Osteoblast (primary cell): ENCODE results near the gene CABLES1. TPM values are rescaled to one million over a fixed set of nuclear protein-coding genes. Genes with fewer than 3 reads are reported as not detected.

Experiments used
- DNase-seq: peaks from one replicate; pipeline ENCODE4 v3.0.0; 2011; ENCODE audit warnings: low spot score, mixed read lengths; ENCODE audit not compliant: insufficient read length; ENCODE audit errors: missing footprints
- H2AFZ ChIP-seq: 2 replicates; pipeline ENCODE4 v1.6.0; 2011; ENCODE audit warnings: mild to moderate bottlenecking, low read length
- H3K27ac ChIP-seq: 2 replicates; pipeline ENCODE4 v1.5.1; 2011; ENCODE audit warnings: mild to moderate bottlenecking, low read depth, low read length, moderate library complexity
- H3K27me3 ChIP-seq: 2 replicates; pipeline ENCODE4 v1.6.0; 2012; ENCODE audit warnings: mild to moderate bottlenecking, control low read depth, inconsistent platforms, low read length, moderate library complexity; ENCODE audit not compliant: insufficient read depth
- H3K36me3 ChIP-seq: 2 replicates; pipeline ENCODE4 v1.5.1; 2011; ENCODE audit warnings: mild to moderate bottlenecking, low read length, control low read depth, moderate library complexity; ENCODE audit not compliant: insufficient read depth
- H3K4me1 ChIP-seq: 2 replicates; pipeline ENCODE4 v1.5.1; 2011; ENCODE audit warnings: mild to moderate bottlenecking, low read length, control low read depth, moderate library complexity; ENCODE audit not compliant: insufficient read depth
- H3K4me2 ChIP-seq: 2 replicates; pipeline ENCODE4 v1.6.0; 2011; ENCODE audit warnings: mild to moderate bottlenecking, low read length; ENCODE audit not compliant: insufficient read depth
- H3K4me3 ChIP-seq: fragments of 200-600 bp; sonication (generic); 3 replicates; pipeline ENCODE4 v1.5.1; 2012; ENCODE audit warnings: mild to moderate bottlenecking, low read length, inconsistent platforms; ENCODE audit not compliant: insufficient read depth
- H3K79me2 ChIP-seq: 2 replicates; pipeline ENCODE4 v1.6.0; 2012; ENCODE audit warnings: mild to moderate bottlenecking, low read length, control low read depth, inconsistent platforms; ENCODE audit not compliant: insufficient read depth
- H3K9me3 ChIP-seq: 2 replicates; pipeline ENCODE4 v1.5.1; 2011; ENCODE audit warnings: low read depth, low read length, control low read depth
- H4K20me1 ChIP-seq: 2 replicates; pipeline ENCODE4 v1.6.0; 2012; ENCODE audit warnings: mild to moderate bottlenecking, low read length, control low read depth; ENCODE audit not compliant: insufficient read depth
- CTCF ChIP-seq: IDR thresholded peaks from 2 replicates; pipeline ENCODE4 v1.5.1; 2011; ENCODE audit warnings: mild to moderate bottlenecking, low read depth, low read length, moderate library complexity; ENCODE audit errors: extremely low read depth
- total RNA-seq: library from RNA; depleted of rRNA; stranded (reverse); fragments of >200 nt; gene quantifications from 2 replicates; pipeline ENCODE4 v1.2.3, GENCODE V29; 2012

CABLES1 gene
- total RNA-seq, 1 donor: 13.0 TPM

- no peak for DNase-seq
- peaks cover 6% of the 10 kb centered on the region for H3K9me3 ChIP-seq
- TF ChIP-seq CTCF: no peak
These were observed 73.3 kb downstream of the CABLES1 start for GRCh38 chr18:23208600-23208999.

GRCh38 chr18:23209031-23209430, 73.7 kb downstream of the CABLES1 start:
- H3K36me3 ChIP-seq: peaks cover 5% of the 10 kb centered on the region
- peaks cover 6% of the 10 kb centered on the region for H3K9me3 ChIP-seq
- no peaks in the 10 kb centered on the region for H3K27me3 ChIP-seq
- H3K4me2 ChIP-seq: no peak overlapping the region
- H3K27ac ChIP-seq: no peak overlapping the region
- no peak for DNase-seq
- no peaks in the 10 kb centered on the region for H4K20me1 ChIP-seq
- no peak overlapping the region for H2AFZ ChIP-seq
- H3K4me3 ChIP-seq: no peak overlapping the region
- no peak for TF ChIP-seq CTCF
- H3K4me1 ChIP-seq: peaks cover 16% of the 10 kb centered on the region
- H3K79me2 ChIP-seq: no peaks in the 10 kb centered on the region

More at GRCh38 chr18:23208600-23208999, 73.3 kb downstream of the CABLES1 start:
- no peak overlapping the region for H3K4me2 ChIP-seq
- H2AFZ ChIP-seq: no peak overlapping the region
- H3K79me2 ChIP-seq: no peaks in the 10 kb centered on the region
- H3K27me3 ChIP-seq: no peaks in the 10 kb centered on the region
- no peak overlapping the region for H3K27ac ChIP-seq
- H4K20me1 ChIP-seq: no peaks in the 10 kb centered on the region
- peaks cover 5% of the 10 kb centered on the region for H3K36me3 ChIP-seq
- H3K4me3 ChIP-seq: no peak overlapping the region
- peaks cover 16% of the 10 kb centered on the region for H3K4me1 ChIP-seq

- no peak overlapping the region for H2AFZ ChIP-seq
- TF ChIP-seq CTCF: no peak
- H3K27me3 ChIP-seq: no peaks in the 10 kb centered on the region
- DNase-seq: no peak
- H3K4me2 ChIP-seq: no peak overlapping the region
- H4K20me1 ChIP-seq: no peaks in the 10 kb centered on the region
- no peak overlapping the region for H3K4me3 ChIP-seq
- H3K9me3 ChIP-seq: peaks cover 6% of the 10 kb centered on the region
- H3K4me1 ChIP-seq: peaks cover 16% of the 10 kb centered on the region
- H3K79me2 ChIP-seq: no peaks in the 10 kb centered on the region
- no peak overlapping the region for H3K27ac ChIP-seq
- H3K36me3 ChIP-seq: peaks cover 5% of the 10 kb centered on the region
These were observed 74.5 kb downstream of the CABLES1 start for GRCh38 chr18:23209796-23210195.

GRCh38 chr18:23210526-23210925, 75.2 kb downstream of the CABLES1 start:
- Histone ChIP-seq H3K9me3 (peaks cover 6% of the 10 kb centered on the region), H3K27me3 (no peaks in the 10 kb centered on the region), H3K4me2 (no peak overlapping the region), H3K27ac (no peak overlapping the region), H3K36me3 (peaks cover 5% of the 10 kb centered on the region), H3K4me3 (no peak overlapping the region), H2AFZ (no peak overlapping the region), H4K20me1 (no peaks in the 10 kb centered on the region), H3K4me1 (peaks cover 16% of the 10 kb centered on the region), H3K79me2 (no peaks in the 10 kb centered on the region)
- no peak for DNase-seq
- TF ChIP-seq CTCF: no peak
